GM21367 (cell line): Measurements from ENCODE around the gene RUNX2.

Source experiments
- ATAC-seq: cut with Tn5 transposase; IDR thresholded peaks from one replicate; pipeline ENCODE4 v1.9.1; 2021; ENCODE audit not compliant: unreplicated experiment

RUNX2 gene

DNA sequence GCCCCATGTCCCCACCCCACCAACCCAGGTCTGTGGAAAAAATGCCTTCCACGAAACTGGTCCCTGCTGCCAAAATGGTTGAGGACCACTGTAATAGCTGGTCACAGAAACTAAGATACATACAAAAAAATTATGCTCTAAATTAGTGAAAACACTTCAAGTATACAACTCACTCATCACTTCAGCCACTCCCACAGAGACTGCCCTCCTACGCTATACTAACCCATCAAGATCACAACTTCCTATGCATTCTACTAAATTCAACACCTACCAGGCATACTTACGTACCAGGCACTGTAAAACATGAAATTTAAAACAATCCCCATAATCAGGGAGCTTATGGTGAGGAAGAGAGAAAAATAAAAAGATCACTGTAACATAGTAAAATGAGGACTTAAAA lies 22.9 kb downstream of the RUNX2 start:
- no peak for ATAC-seq

DNA sequence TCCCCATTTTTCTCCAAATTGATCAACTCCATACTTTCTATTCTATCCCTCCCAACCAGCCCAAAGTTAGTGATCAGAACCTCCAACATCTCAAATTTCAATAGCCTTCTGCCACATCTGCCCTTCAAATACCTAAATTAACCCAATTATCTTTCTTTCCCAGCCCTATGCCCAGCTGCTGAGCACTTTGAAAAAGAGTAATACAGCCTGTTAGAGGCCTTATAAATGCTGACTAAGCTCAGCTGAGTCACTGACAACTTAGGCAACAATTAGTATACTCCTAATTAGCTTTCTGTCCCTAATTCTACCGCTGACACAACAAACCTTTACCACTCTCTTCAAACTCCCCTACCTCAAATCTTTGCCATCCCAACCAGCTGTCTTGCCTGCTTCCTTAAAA lies 23.5 kb downstream of the RUNX2 start:
- ATAC-seq: no peak

DNA sequence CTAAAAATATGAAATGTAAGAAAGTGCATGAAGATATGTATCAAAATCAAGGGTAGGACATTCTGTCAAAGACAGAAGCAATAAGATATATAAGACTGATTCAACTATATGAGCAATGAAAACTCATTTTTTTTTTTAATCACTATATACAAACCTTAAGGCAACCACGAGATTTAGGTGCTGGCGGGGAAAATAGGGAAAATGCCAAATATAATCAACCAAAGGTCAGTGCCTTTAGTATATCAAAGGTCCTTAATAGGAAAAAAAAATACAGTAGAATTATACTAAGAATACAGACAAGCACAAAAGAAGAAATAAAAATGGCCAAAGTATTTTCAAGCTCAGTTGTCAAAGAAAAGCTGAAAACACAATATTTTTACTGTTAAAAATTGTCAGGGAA lies 25.5 kb downstream of the RUNX2 start:
- ATAC-seq: no peak

- no peak for ATAC-seq
These were observed 36.3 kb downstream of the RUNX2 start for GRCh38 chr6:45364466-45364865.

DNA sequence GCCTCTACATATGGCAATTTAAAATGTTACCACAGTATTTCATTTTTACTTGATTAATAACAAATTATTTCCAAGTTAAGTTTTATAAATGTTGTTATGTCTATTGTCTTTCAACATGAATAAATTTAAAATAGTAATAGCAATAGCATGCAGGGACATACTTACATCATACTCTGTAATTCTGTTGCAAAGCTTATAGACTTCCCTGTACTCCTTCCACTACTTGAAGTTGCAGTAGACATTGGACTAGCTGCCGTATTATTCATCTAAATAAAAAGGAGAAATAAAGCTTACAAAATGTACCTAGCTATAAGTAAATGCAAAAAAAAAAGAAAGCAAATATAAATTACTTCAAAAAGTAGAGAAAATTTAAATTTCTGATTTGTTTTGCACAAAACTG lies 36.9 kb downstream of the RUNX2 start:
- no peak for ATAC-seq

GRCh38 chr6:45366534-45366933 lies 38.4 kb downstream of the RUNX2 start:
- ATAC-seq: no peak

GRCh38 chr6:45367999-45368398 lies 39.9 kb downstream of the RUNX2 start:
- ATAC-seq: no peak

- ATAC-seq: no peak
These were observed 41.7 kb downstream of the RUNX2 start for GRCh38 chr6:45369870-45370269.

DNA sequence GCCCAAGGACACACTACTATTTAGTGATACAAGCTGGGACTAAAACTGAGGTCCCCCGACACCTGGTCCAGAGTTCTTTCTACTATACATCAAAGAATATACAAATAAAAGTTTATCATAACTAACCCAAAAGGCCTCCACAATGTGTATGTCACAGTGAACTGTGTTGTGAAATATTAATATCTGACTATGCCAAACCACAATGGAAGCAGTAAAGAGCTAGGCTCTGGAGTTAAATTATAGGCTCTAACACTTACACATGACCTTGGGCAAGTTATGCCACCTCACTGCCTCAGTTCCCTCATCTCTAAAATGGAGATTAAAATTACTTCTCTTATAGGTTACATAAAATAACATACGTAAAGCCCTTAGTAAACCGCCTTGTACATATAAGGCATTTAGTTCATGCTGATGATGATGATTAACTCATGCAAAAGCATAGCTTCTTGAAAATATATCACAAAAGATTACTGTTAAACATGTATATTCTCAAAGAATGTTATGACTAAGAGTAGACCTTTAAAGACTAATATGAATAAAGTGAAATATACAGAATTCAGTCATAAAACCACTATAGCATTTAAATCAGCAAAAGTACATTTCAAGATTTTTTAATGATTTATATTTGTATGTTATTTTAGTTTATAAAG lies 43.9 kb downstream of the RUNX2 start:
- no peak for ATAC-seq

GRCh38 chr6:45375449-45375848 lies 47.3 kb downstream of the RUNX2 start:
- no peak for ATAC-seq

DNA sequence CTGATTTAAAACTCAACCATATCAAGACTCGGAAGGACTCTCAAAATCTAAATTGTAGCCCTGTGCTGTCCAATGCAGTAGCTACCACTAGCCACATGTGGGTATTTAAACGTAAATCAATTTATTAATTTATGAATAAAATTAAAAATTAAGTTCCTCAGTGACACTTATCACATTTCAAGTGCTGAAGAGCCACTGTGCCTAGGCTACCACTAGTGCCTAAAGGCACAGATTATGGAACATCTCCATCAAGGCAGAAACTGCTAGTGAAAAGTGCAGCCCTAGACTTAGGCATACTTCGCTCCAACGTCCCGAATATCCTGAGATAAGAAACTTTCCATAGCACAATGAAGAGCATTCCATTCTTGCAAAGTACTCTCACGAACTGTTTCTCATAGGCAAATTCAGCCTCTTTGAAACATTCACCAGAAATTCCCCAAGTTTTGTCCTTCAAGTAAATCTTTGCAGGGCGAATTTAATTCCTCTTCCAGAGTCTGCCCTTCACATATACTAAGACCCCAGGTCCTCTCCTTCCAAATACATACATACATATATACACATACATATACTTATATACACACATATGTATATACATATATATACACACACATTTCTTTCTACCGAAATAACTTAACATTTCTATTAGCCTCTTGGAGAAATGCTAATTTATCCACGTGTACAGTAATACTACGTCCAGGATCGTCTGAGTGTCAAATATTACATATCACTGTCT lies 48.3 kb downstream of the RUNX2 start:
- ATAC-seq: no peak

DNA sequence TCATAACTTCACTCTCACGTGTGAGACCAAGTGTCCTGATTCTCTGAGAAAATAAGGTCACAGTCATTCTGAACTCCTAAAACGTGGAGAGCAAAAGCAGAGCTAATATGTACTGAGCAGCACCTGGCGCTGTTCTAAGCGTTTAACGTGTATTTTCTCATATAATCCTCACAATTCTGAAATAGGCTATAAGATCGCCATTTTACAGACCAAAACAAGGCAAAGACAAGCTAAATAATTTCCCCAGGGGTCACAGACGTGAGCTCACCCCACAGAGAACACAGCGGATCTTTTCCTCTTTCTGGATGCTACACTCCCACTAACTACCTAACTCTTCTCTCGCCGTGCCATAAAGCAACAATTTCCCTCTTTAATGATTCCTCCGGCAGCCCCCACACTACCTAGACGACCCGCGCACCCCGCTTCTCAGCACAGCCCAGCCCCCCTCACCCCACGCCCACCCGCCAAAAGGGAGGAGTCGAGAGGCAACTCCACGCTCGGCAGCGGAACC lies 49.0 kb downstream of the RUNX2 start:
- ATAC-seq: no peak

DNA sequence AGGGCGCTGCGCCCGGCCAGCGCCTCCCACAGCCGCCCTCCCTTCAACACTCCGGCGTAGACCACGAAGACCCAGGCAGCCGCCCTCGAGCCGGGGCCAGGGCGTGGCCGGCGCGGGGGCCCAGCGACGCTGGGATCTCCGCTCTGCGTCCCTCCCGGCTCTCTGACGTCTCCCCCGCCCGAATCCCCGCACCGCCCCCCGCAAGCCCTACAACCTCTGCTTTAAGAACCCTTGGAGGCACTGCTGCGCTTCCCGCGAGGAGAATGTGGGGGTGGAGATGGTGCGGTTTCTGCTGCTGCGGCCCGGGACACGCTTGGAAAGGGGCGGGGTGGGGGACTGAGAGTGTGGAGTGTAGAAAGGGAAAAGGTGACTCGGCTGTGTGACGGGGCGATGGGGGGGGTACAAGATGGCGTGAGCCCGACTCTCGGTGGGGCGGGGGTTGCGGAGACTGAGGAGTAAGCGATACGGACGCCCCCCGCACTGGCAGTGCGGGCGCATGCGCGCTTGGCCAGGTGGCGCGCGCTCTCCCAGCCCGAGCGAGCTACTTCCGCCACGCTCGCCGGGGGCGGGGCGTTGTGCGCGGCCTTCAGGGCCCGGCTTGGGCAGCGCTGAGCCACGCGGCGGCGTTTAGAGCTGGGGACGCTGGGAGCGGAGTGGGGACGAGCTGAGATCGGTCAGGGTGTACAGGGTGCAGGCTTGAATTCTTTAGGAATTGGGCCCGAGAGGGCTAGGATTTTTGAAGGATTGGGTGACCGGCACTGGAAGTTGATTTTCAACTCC lies 49.6 kb downstream of the RUNX2 start, which contains the start of gene SUPT3H:
SUPT3H (minus strand) TSS at position 381 of the 780 bp plus-strand sequence.
- ATAC-seq: peak; percentile 85

DNA sequence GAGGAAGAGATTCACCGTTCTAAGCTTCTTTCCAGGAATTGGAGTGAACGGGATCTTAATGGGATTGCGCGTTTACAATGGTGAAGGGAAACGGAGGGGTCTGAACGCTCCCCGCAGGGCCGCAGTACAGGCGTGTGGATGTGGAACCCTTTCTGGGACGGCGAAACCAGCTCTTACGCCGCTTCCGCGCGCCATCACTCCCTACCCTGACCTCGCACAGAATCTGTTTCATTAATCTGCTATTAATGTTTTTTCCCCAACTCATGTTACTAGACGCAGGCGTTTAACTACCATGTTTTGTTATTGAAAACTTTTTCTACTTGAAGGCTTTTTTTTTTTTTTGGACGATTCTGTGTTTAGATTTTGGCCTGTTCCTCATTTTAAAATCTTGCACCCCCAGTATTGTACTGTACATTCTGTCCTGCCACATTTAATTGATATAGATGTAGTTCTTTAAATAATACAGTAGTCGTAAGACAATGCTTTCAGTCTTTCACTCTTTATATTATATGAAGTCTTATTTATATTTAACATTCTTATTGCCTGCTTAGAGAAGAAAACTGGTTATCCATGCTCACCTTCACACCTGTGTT lies 50.3 kb downstream of the RUNX2 start:
- ATAC-seq: peak; percentile 28

- no peak for ATAC-seq
These were observed 54.3 kb downstream of the RUNX2 start for GRCh38 chr6:45382391-45382790.

DNA sequence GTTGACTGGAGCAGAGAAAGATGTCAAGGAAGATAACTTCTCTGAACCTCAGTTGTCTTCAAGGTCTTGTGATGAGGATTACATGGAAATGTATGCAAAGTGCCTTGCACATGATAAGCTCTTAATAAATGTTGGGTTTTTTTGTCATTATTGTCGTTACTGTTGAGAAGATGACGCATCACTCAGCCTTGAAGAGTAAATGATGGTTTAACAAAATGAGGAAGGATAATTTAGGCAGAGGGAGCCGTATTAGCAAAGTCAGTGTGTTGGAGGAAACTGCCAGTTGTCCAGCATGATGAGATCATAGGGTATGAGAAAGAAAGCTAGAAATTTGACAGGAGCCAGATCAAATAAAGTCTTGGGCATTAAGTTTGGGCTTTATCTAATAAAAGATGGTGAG lies 58.4 kb downstream of the RUNX2 start:
- no peak for ATAC-seq

GRCh38 chr6:45387236-45387635 lies 59.1 kb downstream of the RUNX2 start:
- no peak for ATAC-seq

DNA sequence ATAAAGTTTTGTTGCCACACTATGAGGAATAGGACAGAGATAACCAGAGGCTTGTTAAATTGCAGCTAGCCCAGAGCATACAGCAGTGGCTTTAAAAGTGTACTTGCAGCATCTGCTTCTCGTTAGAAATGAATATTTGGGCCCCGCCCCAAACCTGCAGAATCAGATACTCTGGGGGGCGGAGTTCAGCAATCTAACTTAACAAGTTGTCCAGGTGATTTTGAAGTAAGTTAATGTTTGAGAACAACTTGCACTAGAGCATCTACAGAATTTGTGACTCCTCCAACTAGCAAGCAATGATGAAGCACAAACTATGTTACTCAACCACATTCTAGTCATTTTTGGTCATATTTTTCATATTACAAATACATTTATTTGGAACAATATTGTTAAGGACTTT lies 60.2 kb downstream of the RUNX2 start:
- ATAC-seq: no peak

- no peak for ATAC-seq
These were observed 66.5 kb downstream of the RUNX2 start for GRCh38 chr6:45394586-45395095.

DNA sequence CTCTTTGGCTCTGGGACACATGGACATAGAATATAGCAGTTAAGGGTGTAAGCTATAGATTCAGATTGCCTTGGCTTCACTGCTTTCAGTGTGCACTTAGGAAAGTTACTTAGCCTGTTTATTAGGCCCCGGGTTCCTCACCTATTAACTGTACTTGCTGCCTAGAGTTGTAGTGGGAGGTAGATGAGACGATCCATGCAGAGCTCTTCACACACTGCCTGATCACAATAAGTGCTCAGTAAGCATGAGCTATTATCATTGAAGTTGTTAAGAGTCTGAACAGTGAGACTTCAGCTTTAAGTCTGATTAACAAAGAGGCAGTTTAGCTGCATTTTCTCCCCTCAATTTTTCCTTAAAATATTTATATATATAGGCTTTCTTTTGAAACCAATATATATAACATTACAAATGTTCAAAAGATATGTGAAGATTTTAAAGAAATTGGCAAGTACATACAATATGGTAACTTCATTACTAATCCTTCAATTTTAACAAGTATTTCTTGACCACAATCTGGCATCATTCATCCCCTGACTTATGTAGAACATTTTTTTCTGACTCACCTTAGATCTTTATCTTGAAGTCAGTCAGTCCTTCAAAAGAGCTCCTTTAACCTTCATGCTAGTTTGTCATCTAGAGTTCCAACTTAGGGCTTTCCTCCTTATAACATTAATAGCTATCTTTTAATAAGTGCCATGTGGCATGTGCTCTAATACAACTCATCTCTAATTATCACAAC lies 70.1 kb downstream of the RUNX2 start:
- ATAC-seq: no peak
